ENCODE measurements around the gene CCDC91.

GRCh38 chr12:28440081-28440608 lies 249.9 kb downstream of the CCDC91 start:
- TF ChIP-seq POLR2A (IDR thresholded peaks at IDR 0.05) = no peak
- TF ChIP-seq CTCF (IDR thresholded peaks at IDR 0.05) = no peak
